Ureter (tissue), 1 donor: ENCODE measurements around the gene ALDH8A1. TPM values are rescaled to one million over a fixed set of nuclear protein-coding genes. Genes with fewer than 3 reads are reported as not detected.
"Not testable (repeated sequence)": the region's sequence is repeated elsewhere in the genome, so short reads cannot be mapped to it uniquely, and the experiment has no call there.

ENCODE experiments used
- DNase-seq: peaks from one replicate; pipeline ENCODE4 v3.0.0-alpha.2; 2020; ENCODE audit warnings: low spot score
- total RNA-seq: library from RNA; stranded (reverse); gene quantifications from one replicate; pipeline ENCODE4 v1.2.4, GENCODE V29; 2023
- donor health status: DM: yes; HTN: yes; CAD: no.

The ALDH8A1 gene
- total RNA-seq, 1 donor from 2014 or later: 1.3 TPM

DNA sequence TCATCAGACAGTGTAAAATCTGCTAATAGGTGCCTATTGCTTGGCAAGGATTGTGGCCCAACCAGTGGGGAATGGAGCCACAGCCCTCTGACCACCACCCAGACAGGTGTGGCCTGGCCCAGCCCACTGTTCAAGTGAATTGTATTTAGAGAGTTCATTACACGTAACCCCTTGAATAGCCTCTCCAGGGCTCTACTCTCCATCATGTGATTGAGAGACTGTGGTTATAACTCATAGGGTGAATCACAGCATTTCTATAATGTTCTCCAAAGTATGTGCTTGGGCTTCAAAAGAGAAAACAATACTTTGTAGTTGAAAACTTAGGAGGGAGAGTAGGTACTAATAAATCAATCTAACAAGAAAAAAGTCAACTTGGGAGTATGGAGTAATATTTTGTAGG, 38.4 kb downstream of the ALDH8A1 start:
- DNase-seq: no peak

DNA sequence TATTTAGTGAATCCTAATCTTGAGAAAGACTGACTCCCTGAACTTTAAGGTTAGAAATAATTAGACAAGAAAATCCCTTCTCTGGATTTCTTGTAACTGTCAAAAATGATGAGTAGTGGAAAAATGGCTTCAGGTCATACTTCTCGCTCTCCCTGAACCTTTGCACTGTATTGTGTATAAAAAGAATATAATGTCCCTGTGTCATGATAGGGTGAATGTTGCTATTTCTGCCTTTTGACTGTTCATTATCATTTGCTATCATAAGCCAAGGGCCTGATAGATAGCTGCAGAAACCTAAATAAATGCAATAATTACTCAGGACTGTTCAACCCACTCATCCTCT, 39.3 kb downstream of the ALDH8A1 start:
- DNase-seq: no peak

DNA sequence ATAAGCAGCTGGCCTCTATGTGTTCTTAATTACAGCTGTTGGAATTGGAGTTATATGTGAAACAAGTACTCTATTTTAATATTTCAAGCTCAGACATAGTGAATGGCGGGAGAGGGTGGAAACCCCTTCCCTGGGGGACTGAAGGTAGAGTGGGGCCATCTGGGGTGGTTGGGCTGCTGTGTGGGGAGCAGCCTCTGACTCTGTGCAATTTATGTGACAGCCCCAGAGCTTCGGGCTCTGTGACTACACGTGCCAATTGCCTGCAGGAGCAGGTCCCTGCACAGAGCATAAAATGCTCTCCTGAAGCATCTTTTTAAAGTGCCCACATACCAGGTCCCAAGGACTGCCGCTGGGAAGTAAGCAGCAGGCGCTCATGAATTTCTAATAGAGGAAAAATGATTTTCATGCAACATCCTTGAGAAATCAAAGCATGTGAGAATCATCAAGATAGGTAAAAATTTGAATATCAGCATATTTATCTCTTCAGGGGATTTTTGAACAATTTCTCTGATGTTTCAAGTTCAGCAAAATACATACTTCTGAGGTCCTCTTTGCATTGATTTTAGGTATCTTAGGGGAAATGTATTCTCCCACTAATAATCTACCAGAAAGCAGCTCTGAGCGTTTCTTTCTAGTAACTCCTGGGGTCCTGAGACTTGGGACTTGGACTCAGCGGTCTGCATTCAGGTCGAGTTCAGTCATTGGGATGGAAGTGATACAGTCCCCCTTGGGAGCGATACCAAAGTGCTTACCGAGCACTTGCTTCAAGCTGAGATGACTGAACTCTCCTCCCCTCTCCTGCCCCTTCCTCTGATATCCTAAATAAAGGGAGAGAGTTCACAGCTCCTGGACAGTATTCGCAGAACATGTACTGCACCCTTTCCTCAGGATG, 40.0 kb downstream of the ALDH8A1 start:
- no peak for DNase-seq

DNA sequence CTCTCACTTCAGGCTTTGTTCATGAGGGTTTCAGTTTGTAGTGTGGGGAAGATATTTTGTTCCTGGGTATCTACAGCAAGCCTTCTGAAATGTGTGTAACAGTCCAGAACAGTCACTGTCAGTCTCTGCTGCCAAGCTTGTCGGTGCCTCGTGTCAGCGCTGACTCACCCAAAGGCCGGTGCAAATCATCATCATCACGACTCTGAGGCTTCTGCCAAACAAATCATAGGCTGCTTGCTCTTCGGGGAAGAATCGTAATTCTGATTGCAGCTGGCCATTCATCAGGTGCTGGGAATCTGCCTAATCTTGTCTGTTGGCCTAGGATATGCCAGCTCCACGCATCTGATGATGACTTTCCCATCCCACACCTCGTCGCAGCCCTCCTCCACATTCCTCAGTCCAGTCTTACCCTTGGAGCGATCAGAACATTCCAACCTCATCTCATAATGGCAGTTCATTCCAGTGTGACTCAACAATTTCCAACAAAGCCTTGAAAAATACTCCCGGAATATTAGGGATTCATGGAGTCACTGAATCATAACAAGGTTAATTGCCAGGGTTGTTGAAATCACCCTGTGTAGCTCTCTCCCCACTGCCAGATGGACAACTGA, 40.9 kb downstream of the ALDH8A1 start:
- peak; percentile 55 for DNase-seq

DNA sequence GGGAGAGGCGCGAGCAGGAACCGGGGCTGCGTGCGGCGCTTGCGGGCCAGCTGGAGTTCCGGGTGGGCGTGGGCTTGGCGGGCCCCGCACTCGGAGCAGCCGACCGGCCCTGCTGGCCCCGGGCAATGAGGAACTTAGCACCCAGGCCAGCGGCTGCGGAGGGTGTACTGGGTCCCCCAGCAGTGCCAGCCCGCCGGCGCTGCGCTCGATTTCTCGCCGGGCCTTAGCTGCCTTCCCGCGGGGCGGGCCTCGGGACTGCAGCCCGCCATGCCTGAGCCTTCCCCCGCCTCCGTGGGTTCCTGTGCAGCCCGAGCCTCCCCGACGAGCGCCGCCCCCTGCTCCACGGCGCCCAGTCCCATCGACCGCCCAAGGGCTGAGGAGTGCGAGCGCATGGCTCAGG, 45.2 kb downstream of the ALDH8A1 start:
- DNase-seq: not testable (repeated sequence)

DNA sequence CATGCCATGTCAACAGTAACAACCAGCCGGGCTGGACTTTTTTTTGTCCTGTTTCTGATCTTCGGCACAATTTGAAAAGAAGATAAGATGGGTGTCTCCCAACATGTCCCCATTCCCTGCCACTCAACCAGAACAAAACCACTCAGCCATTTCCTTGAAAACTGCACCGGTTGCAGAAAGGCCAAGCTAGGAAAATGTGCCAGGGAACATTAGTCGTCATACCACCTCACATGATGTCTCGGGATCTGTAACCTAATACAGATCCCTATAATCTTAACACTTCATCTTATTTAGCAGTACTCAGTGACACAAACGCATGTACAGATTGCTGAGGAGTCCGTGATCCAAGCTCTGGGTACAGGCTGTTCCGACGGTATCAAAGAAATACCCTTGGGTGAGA, 46.5 kb downstream of the ALDH8A1 start:
- DNase-seq: peak; percentile 62

DNA sequence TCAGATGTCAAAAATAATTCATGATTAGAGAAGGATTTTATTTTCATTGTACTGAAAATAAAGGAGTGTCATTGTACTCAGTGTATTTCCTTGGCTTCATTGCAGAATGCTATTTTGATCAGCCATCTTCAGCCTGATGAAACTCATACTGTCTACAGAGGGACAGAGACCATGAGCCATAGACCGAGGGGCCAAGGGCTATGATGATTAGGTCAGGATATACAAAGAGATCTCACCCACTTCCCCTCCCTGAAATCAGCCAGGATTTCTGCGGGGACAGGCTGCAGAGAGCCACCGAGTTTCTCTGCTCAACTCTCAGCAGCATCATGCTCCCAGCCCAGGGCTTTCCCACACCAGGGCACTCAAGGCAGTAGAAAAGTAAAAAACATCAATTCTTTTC, 47.0 kb downstream of the ALDH8A1 start:
- no peak for DNase-seq

DNA sequence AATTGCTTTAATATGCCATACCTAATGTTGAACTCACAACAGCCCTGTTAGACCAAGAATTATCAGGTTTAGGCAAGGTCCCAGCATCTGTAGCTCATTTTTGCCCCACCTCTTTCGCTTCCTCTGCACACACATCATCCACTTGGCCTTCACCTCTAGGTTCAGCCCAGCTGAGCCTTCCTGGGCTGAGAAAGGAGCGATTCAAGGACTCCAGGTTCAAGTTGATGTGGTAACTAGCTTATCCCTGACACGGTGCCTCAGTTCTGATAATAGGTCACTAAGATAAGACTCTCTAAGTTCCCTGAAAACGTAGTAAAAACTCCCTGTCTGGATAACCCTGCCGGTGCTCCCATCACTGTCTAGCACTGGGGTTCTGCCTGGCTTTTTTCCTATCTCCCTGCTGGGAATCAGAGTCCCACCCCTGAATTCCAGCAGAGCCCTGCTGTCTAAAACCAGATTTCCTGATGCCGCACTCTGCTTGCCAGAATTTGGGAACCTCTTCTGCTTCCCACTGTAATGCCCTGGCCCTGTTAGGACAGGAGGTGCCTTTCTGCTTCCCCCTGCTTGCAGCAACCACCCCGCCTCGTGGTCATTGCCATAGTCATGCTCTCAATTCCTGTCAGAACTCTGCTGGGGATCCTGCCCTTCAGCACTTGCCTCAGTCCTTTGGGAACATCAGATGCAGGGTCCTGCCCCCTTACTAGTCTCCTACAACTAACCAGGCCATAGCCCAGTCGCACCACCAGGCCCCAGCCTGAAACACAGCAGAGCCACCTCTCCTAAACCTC, 47.6 kb downstream of the ALDH8A1 start:
- no peak for DNase-seq

DNA sequence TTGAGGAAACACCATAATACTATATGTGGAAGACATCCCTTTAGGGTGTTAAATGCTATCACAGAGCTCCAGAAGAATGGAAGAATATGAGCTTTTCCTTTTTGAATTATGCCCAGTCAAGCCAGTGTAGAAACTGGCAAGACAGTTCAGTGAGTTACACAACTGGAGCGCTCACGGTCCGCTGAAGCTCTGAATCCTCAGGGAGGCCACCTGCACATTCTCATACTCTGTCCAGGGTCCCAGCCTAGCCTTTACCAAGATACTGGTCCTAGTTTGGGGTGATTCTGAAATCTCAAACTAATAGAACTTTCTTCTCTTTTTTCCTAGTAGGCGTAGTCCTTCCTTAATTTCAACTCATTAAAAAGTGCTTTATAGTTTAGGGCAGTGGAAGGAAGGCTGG, 51.3 kb downstream of the ALDH8A1 start:
- DNase-seq: no peak

DNA sequence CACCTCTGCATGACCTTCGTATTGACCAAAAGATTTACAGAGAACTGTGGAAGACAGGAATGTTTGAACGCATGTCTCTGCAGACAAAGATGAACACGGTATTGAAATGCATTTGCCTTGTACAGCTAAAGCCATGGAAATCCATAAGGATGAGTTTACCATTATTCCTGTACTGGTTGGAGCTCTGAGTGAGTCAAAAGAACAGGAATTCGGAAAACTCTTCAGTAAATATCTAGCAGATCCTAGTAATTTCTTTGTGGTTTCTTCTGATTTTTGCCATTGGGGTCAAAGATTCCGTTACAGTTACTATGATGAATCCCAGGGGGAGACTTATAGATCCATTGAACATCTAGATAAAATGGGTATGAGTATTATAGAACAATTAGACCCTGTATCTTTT, 51.7 kb downstream of the ALDH8A1 start:
- DNase-seq: not testable (repeated sequence)

DNA sequence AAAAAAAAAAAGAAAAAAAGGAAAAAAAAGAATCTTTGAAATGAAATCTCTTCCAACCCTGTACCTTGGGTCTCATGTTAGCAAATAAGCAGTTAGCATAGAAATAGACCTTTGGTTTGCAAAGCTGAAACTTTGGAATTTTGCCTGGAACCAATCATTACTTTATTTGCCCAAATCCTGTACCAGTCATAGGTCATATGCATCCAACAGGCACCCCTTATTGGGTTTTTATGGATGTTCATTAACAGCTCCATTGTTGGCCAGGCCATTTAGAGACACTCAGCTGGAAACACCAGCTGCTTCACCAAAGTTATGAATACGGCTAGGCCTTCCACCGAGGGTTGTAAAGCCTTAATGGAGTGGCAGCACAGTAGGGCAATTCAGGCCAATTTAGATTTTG, 53.0 kb downstream of the ALDH8A1 start:
- no peak for DNase-seq

DNA sequence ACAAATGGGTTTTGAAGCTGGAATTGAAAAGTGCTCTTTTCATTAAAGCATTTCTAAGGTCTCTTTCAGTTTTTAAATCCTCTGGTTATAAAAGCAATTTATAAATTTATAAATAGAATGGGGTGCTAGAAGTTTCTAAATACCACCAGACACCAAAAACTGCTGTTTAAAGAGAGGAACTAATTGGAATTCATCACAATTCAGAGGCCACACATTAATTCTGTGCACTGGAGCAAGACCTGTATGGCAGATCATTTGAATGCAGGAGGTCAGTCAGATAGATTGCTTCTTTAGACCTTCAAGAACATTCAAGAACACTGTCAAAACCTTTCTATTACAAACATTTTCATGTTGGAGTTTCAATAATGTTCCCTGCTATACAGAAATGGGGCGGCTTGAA, 55.1 kb downstream of the ALDH8A1 start:
- no peak for DNase-seq

DNA sequence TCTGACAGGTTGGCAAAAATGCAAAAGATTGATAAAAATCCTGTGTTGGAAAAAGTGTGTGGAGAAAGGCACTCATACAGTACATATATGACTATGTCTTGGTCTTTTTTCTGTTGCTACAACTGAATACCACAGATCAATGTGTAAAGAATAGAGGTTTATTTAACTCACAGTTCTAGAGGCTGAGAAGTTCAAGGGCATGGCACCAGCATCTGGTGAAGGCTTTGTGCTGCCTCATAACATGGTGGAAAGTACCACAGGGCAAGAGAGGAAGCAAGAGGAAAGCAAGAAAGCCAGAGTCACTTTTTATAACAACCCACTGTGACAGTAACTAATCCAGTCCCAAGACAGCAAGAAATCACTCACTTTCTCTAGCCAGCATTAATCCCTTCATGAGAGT, 57.5 kb downstream of the ALDH8A1 start:
- DNase-seq: no peak

DNA sequence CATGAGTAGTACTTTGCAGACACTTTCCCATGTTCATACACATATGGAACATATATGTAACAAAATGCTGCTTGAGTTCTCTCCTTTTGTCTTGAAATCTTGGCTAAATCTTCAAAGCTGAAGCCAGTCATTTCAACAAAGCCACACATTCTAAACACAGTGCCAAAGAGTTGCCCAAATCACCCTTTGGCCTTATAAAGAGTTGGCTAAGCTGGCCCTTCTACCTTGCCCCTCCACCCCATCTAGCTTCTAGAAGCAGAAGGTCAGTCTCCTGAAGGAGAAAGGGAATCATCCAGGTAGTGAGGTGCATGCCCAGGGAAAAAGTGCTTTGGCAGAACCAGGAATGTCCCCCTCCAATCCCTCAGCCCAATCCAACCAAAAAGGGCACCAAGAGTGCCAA, 58.3 kb downstream of the ALDH8A1 start:
- DNase-seq: no peak

DNA sequence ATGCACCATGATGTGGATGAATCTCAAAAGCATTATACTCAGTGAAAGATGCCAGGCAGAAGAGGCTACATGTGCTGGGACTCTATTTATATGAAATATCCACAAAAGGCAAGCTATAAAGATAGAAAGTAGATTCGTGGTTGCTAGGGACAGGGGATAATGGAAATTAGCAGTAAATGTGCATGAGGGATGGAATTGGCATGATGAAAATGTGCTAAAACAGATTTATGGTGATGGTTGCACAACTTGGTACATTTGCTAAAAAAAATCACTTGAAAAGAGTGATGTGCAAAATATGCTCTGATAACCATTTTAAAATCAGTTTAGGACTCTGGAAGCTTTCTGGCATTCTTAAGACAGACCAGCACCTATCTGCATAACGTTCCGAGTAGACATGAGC, 61.6 kb downstream of the ALDH8A1 start:
- DNase-seq: no peak

DNA sequence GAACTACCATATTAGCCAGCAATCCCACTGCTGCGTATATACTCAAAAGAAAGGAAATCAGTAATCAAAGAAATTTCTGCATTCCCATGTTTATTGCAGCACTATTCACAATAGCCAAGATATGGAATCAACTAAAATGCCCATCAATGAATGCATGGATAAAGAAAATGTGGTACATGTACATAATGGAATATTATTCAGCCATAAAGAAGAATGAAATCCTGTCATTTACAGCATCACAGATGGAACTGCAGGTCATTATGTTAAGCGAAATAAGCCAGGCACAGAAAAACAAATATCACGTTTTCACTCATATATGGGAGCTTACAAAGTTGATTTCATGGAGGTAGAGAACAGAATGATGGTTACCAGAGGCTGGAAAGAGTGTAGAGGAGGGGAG, 65.1 kb downstream of the ALDH8A1 start:
- DNase-seq: no peak

DNA sequence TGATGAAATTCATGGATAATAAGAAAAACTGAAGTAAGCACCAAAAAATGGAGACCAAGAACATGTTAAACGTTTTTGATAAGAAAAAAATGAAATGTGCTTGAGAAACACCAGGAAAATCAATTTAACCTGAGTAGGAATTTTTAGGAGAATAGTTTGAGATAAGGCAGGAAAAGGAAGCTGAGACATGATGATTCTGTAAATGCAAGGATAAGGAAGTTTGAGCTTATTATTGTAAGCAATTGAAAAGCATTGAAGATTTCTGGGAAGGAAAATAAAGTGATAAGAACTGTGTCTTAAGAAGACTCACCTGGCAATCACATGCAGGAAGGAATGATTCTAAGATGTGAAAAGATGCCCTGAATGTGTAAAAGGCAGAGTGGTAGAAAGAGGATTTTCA, 66.6 kb downstream of the ALDH8A1 start:
- no peak for DNase-seq

DNA sequence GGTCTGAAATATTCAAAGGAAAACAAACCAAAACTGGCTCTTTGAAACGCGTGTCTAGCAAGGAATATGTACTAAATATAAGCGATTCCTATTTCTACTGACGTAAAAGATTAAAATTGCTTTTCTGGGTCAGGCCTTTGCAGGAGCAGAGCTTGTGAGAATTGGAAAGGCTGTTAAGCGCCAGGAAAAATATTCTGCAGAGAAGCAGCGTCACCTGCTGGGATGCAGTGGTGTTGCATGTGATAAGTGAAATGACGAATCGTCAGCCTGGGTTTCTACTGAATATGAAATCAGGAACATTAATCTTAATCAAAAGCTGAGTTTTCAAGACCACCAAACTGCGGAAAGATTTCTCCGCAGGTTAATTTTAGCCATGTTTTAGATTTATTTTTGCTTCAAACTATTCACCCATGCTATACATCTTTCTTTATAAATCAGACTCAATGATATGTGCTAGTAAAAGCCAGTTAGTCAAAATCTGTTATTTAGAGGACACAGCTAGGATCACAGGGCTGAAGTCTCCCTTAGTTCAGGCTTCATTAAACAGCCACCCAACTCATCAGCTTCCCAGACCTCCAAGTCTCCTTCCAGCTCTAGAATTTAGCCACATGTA, 67.4 kb downstream of the ALDH8A1 start:
- peak; percentile 72 for DNase-seq

DNA sequence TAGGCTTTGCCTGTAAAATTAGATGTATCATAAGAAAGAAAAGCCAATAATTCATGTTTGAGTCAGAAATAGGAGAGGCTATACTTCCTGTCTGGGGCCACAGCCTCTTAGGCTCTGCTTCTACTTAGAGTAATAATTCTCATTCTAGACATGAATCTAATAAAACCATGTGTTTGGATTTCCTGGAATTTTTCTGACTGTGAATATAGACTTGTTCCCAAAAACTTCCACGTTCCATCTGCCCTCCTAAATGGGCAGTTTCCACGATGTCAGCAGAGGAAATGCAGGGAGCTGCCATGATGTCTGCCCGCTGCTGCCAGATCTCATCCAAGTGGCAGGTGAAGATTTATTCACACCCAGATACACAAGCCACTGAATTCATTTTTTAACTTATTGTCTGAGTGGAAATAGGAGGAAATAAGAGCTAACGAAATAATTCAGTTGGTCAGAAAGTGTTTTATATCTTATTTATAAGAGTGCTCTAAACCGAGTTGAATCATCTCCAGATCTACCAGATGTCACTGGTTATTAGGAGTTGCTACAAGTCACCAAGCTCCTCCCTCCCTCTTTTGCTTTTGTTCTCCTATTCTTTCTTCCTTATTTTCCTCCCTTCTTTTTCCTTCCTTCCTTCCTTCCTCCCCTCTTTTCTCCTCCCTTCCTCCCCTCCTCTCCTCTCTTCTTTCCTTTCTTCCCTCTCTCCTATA, 69.3 kb downstream of the ALDH8A1 start:
- no peak for DNase-seq

DNA sequence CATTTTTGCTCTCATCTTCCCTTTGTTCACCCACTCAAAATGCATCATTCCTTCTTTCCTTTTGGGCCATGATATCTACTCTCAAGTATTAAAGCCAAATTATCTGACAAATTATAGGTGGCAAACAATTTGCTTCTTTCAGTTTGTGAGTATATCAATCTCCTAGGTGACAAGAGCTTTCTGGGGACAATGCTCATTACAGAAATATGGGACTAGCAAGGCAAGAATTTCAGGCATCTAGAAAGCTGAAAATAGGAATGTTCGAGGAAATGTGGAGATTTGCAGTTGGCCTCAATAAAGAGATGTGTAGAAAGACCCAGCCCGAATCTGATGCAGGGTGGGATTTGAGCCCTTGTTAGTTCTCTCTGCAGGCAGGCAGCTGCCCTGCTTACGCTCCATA, 71.8 kb downstream of the ALDH8A1 start:
- no peak for DNase-seq

DNA sequence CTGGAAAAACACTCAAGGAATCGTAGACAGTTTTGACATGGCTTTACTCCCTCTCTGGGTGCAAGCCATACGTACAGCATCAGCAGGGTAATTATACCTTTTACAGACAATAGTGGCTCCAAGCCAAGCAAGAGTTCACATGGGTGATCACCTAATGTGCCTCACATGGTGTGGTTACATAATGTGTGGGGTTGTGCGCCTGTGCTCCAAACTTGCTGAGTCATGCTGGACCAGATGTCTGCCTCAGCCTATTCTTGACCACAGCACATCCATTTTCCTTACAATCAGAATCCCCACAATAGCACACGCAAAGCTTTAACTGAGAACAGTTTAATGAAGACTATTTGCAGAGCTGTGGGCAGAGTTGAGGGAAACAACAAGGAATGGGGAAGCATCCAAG, 74.5 kb downstream of the ALDH8A1 start:
- DNase-seq: no peak
